Measurements from ENCODE around the gene GNL3L. TPM values are rescaled to one million over a fixed set of nuclear protein-coding genes. Genes with fewer than 3 reads are reported as not detected.

The GNL3L gene
- total RNA-seq, 4 donors from 2014 or later: 20.9 to 34.4 (median 24.2) TPM

DNA sequence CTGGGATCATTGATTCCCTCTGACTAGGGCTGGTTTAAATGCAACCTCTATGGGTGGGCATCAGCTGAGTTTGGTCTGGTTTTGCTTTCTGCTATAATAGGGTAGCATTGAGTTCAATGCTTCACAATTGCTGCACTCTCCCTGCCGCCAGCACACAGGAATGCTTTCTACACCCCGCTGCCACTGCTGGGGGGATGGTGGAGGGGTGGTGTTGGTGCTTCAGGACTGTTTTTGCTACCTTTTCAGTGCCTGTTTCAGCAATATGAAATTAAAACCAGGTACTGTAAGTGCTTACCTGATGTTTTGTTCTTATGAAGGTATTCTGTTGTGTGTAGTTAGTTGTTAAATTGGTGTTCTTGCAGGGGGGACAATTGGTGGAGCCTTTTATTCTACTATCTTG lies 67.7 kb downstream of the GNL3L start:
- 60% methylated on average over 1 of the region's 2 CpGs; no CpG with 5 or more reads in 1 of the 2 donors for WGBS, 2 donors (ENCODE audit: low coverage in 1 of 2)
- Histone ChIP-seq H3K27ac (no peak overlapping the region), H3K4me3 (no peak overlapping the region), H3K9me3 (no peaks in the 10 kb centered on the region), H3K4me1 (no peaks in the 10 kb centered on the region), H3K36me3 (no peaks in the 10 kb centered on the region), H3K27me3 (no peaks in the 10 kb centered on the region)
- no peak for TF ChIP-seq EP300 (IDR thresholded peaks at IDR 0.05)
- TF ChIP-seq, protein P1, sequence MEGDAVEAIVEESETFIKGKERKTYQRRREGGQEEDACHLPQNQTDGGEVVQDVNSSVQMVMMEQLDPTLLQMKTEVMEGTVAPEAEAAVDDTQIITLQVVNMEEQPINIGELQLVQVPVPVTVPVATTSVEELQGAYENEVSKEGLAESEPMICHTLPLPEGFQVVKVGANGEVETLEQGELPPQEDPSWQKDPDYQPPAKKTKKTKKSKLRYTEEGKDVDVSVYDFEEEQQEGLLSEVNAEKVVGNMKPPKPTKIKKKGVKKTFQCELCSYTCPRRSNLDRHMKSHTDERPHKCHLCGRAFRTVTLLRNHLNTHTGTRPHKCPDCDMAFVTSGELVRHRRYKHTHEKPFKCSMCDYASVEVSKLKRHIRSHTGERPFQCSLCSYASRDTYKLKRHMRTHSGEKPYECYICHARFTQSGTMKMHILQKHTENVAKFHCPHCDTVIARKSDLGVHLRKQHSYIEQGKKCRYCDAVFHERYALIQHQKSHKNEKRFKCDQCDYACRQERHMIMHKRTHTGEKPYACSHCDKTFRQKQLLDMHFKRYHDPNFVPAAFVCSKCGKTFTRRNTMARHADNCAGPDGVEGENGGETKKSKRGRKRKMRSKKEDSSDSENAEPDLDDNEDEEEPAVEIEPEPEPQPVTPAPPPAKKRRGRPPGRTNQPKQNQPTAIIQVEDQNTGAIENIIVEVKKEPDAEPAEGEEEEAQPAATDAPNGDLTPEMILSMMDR (IDR thresholded peaks at IDR 0.05): no peak
- no peak for TF ChIP-seq POLR2A (IDR thresholded peaks at IDR 0.05)
- no peak for TF ChIP-seq POLR2AphosphoS5 (IDR thresholded peaks at IDR 0.05)
- ATAC-seq: no peak

DNA sequence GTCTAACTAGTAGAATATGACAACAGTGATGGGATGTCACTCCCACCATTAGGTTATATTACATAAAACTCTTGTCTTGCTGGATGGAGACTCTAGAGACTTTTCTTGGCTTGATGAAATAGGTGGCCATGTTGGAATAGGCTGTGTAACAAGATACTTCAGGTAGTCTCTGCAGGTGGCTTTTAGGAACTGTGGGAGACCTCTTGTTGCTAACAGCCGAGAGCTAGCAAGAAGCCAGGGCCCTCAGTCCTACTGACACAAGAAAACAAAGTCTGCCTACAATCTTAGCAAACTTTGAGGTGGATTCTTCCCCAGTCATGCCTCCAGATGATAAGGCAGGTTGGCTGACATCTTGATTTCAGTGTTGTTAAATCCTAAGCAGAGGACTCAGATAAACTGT lies 72.5 kb downstream of the GNL3L start:
- no peak overlapping the region for H3K4me3 ChIP-seq
- ATAC-seq: no peak

More for the DNA sequence above, 72.5 kb downstream of the GNL3L start:
- TF ChIP-seq POLR2A (IDR thresholded peaks at IDR 0.05): no peak
- TF ChIP-seq, protein P1 (IDR thresholded peaks at IDR 0.05): no peak
- no peak for TF ChIP-seq POLR2AphosphoS5 (IDR thresholded peaks at IDR 0.05)
- TF ChIP-seq EP300 (IDR thresholded peaks at IDR 0.05): no peak
- H3K4me1 ChIP-seq: no peaks in the 10 kb centered on the region
- H3K27me3 ChIP-seq: no peaks in the 10 kb centered on the region
- WGBS, 2 donors (ENCODE audit: low coverage in 1 of 2): 80% methylated on average over 1 of the region's 1 CpG; no CpG with 5 or more reads in 1 of the 2 donors
- H3K27ac ChIP-seq: no peak overlapping the region
- H3K9me3 ChIP-seq: no peaks in the 10 kb centered on the region
- no peaks in the 10 kb centered on the region for H3K36me3 ChIP-seq

Other genes starting within 250 kb of the GNL3L start
- gene WNK3, start 172.2 kb upstream of the GNL3L start, total RNA-seq: 1 to 10 TPM; 1.9 to 4.3 (median 3.0) TPM
- gene TSR2, start 89.8 kb upstream of the GNL3L start, total RNA-seq: 10 to 100 TPM; 30.4 to 39.5 (median 34.7) TPM
- 10 to 100 TPM in 1 of 4 donors, 1 to 10 TPM in 3; 4.2 to 12.0 (median 7.2) TPM for gene FGD1, start 34.0 kb upstream of the GNL3L start, total RNA-seq

Measured in gastroesophageal sphincter (tissue), 4 donors.